MM.1S (cell line): ENCODE results near the gene GSTM5.

Source experiments
- EZH2 ChIP-seq: fragments of 300-600 bp; sonication (generic); optimal IDR thresholded peaks from 2 replicates; pipeline ENCODE3; 2017; ENCODE audit warnings: low read depth, mild to moderate bottlenecking, antibody characterized with exemption, low read length, mixed read lengths
- TF ChIP-seq, protein P1 (sequence below): fragments of 300-600 bp; sonication (generic); IDR thresholded peaks from 2 replicates; pipeline ENCODE4 v1.5.1; 2016; ENCODE audit warnings: antibody characterized with exemption, low read length, mixed read lengths

DNA sequence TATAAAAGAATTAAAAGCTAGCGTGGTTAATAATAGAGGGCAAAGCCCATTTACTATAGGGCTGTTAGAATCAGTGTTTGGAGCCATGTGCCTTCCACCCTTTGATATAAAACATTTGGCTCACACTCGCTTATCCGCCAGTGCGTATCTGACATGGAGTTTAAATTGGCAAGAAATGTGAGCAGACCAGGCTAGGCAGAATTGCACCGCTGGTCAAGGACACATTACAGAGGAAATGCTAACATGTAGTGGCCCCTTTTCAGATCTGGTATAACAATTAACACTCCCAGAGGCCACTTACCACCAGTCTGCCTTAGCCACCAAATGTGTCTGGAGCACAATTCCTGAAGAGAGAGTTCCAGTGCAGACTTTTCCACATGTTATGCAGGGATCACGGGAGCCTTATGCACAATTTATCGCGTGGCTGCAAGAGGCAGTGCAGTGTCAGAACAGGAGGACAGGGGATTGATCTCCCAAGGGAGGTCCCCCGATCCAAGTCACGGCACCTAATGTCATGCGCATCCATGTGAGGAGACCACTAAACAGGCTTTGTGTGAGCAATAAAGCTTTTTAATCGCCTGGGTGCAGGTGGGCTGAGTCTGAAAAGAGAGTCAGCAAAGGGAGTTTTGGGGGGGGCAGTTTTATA lies 14.8 kb downstream of the GSTM5 start:
- TF ChIP-seq, protein P1, sequence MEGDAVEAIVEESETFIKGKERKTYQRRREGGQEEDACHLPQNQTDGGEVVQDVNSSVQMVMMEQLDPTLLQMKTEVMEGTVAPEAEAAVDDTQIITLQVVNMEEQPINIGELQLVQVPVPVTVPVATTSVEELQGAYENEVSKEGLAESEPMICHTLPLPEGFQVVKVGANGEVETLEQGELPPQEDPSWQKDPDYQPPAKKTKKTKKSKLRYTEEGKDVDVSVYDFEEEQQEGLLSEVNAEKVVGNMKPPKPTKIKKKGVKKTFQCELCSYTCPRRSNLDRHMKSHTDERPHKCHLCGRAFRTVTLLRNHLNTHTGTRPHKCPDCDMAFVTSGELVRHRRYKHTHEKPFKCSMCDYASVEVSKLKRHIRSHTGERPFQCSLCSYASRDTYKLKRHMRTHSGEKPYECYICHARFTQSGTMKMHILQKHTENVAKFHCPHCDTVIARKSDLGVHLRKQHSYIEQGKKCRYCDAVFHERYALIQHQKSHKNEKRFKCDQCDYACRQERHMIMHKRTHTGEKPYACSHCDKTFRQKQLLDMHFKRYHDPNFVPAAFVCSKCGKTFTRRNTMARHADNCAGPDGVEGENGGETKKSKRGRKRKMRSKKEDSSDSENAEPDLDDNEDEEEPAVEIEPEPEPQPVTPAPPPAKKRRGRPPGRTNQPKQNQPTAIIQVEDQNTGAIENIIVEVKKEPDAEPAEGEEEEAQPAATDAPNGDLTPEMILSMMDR, result no peak
- TF ChIP-seq EZH2, result no peak
